SK-N-MC (cell line): Measurements from ENCODE around the gene CAMKK2.

ENCODE experiments used
- EZH2 ChIP-seq: fragments of 200-600 bp; sonication (generic); IDR thresholded peaks from one replicate; pipeline ENCODE4 v1.6.1; 2017; ENCODE audit warnings: antibody characterized with exemption
- POLR2AphosphoS5 ChIP-seq: IDR thresholded peaks from 2 replicates; pipeline ENCODE4 v1.6.1; 2012; ENCODE audit warnings: mild to moderate bottlenecking, low read depth, low read length, borderline replicate concordance

DNA sequence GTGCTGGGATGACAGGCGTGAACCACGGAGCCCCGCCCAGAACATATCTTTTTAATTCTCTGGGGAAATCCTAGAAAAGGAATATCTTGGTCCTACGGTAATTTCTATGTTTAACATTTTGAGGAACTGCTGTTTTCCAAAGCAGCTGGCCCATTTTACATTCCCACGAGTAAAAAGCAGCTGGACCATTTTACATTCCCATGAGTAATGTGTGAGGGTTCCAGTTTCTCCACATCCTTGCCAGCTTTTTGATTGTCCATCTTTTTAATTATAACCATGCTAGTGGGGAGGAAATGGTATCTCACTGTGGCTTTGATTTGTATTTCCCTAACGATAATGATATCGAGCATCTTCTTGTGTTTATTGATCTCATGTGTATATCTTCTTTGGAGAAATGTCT, 91.0 kb downstream of the CAMKK2 start:
- TF ChIP-seq POLR2AphosphoS5 (no peak), EZH2 (no peak)
